Measurements from ENCODE around the gene CDC25C.

- TF ChIP-seq POLR2AphosphoS5 (IDR thresholded peaks at IDR 0.05; ENCODE audit: low read depth, low read length) (no peak), CTCF (IDR thresholded peaks at IDR 0.05) (no peak), TCF7L2 (IDR thresholded peaks at IDR 0.05; ENCODE audit: low read depth, low read length) (no peak), REST (IDR thresholded peaks at IDR 0.05; ENCODE audit: insufficient read depth in 1 of 2, low read depth in 2 of 2, low read length in 1 of 2) (no peak)
These were observed 28.0 kb upstream of the CDC25C start for GRCh38 chr5:138359621-138360020.
